Tibial nerve (tissue), 4 donors: ENCODE measurements around the gene FAM228B. TPM values are rescaled to one million over a fixed set of nuclear protein-coding genes. Genes with fewer than 3 reads are reported as not detected.

Experiments used
- DNase-seq, 2 donors: peaks; one replicate each; pipeline ENCODE4 v3.0.0-alpha.2; 2019; ENCODE audit warnings: low spot score in 2 of 2
- H3K27ac ChIP-seq, 4 donors: fragments of 200-600 bp; sonication (generic) in 3 of 4; one replicate each; pipeline ENCODE4 v1.5.1; 2017 to 2019; ENCODE audit warnings: mild to moderate bottlenecking in 1 of 4
- H3K27me3 ChIP-seq, 2 donors: fragments of 200-600 bp; sonication (generic) in 1 of 2; one replicate each; pipeline versions ENCODE4 v1.5.1 to v1.6.0; 2017 to 2019
- H3K36me3 ChIP-seq, 3 donors: fragments of 200-600 bp; sonication (generic); one replicate each; pipeline ENCODE4 v1.5.1; 2018 to 2019
- H3K4me1 ChIP-seq, 4 donors: fragments of 200-600 bp; sonication (generic) in 3 of 4; one replicate each; pipeline ENCODE4 v1.5.1; 2017 to 2019
- H3K4me3 ChIP-seq, 4 donors: fragments of 200-600 bp; sonication (generic) in 3 of 4; one replicate each; pipeline ENCODE4 v1.5.1; 2017 to 2019; ENCODE audit warnings: mild to moderate bottlenecking in 1 of 4, moderate library complexity in 1 of 4
- H3K9me3 ChIP-seq, 4 donors: fragments of 200-600 bp; sonication (generic) in 3 of 4; one replicate each; pipeline ENCODE4 v1.5.1; 2017 to 2019
- EP300 ChIP-seq, 2 donors: sonication (generic); formaldehyde crosslinking; IDR thresholded peaks; one replicate each; pipeline ENCODE4 v1.6.1; 2017; ENCODE audit warnings: antibody characterized with exemption in 2 of 2, mild to moderate bottlenecking in 1 of 2
- POLR2A ChIP-seq, 2 donors: fragments of 450-650 bp; IDR thresholded peaks; one replicate each; pipeline ENCODE4 v1.6.1; 2017; ENCODE audit warnings: antibody characterized with exemption in 2 of 2, mild to moderate bottlenecking in 2 of 2, moderate library complexity in 2 of 2
- WGBS, 2 donors: methylation state at CpG; one replicate each; pipeline ENCODE4 v1.1.5; 2018; 5-methylcytosine and 5-hydroxymethylcytosine counted together
- total RNA-seq, 4 donors: library from RNA; depleted of rRNA; stranded (reverse); fragments of >200 nt; gene quantifications; one replicate each; pipeline ENCODE4 v1.1.0, GENCODE V29; 2016
- TF ChIP-seq, protein P1 (sequence below), 5 experiments: fragments of 200-600 bp in 3 of 5; fragments of 450-650 bp in 2 of 5; sonication (generic) in 3 of 5; IDR thresholded peaks; one replicate each; pipeline ENCODE4 v1.5.1; 2016 to 2019; ENCODE audit warnings: antibody characterized with exemption in 5 of 5, mild to moderate bottlenecking in 3 of 5, moderate library complexity in 2 of 5

FAM228B gene
- total RNA-seq, 4 donors from 2014 or later, result 37.7 to 68.6 (median 46.6) TPM

DNA sequence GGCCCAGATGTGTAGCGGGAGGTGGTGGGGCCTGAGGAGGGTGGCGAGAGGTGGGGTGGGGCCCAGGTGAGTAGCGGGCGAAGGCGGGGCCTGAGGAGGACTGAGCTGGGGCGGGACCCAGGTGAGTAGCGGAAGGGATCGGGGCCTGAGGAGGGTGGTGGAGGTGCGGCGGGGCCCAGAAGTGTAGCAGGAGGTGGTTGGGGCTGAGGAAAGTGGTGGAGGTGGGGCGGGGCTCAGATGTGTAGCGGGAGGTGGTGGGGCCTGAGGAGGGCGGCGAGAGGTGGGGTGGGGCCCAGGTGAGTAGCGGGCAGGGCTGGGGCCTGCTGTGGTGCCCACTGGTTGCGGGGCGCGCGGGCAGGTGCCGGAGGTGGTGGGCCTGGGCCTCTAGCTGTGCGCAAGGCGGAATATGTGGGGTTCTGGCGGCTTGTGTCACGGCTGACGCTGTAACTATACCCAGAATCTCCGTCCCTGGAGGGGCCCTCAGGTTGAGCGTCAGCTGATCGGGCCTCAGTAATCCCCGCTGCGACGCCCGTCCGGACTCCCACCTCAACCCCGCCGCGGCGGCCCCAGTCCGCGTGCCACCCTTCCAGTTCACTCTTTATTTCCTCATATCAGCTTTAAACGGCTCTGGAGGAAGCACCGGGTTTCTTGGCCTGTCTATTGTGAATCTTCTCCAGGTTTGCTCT, 46.3 kb upstream of the FAM228B start:
- TF ChIP-seq EP300 (IDR thresholded peaks at IDR 0.05), result no peak
- TF ChIP-seq, protein P1, sequence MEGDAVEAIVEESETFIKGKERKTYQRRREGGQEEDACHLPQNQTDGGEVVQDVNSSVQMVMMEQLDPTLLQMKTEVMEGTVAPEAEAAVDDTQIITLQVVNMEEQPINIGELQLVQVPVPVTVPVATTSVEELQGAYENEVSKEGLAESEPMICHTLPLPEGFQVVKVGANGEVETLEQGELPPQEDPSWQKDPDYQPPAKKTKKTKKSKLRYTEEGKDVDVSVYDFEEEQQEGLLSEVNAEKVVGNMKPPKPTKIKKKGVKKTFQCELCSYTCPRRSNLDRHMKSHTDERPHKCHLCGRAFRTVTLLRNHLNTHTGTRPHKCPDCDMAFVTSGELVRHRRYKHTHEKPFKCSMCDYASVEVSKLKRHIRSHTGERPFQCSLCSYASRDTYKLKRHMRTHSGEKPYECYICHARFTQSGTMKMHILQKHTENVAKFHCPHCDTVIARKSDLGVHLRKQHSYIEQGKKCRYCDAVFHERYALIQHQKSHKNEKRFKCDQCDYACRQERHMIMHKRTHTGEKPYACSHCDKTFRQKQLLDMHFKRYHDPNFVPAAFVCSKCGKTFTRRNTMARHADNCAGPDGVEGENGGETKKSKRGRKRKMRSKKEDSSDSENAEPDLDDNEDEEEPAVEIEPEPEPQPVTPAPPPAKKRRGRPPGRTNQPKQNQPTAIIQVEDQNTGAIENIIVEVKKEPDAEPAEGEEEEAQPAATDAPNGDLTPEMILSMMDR (IDR thresholded peaks at IDR 0.05), result no peak
- peak in 1 of 2 donors; percentile 15 for TF ChIP-seq POLR2A (IDR thresholded peaks at IDR 0.05)
- Histone ChIP-seq H3K36me3 (peaks cover 0 to 61% (median 0%) of the 10 kb centered on the region in 3 donors), H3K9me3 (no peaks in the 10 kb centered on the region), H3K4me1 (peaks cover 0 to 45% (median 11%) of the 10 kb centered on the region in 4 donors), H3K27me3 (no peaks in the 10 kb centered on the region), H3K27ac (peak overlapping the region; percentile 93 to 97 (median 95)), H3K4me3 (peak overlapping the region; percentile 69 to 84 (median 76))
- 5 to 6% methylated on average over 27 to 41 of the region's 41 CpGs for WGBS, 2 donors
- peak in 1 of 2 donors; percentile 12 for DNase-seq

DNA sequence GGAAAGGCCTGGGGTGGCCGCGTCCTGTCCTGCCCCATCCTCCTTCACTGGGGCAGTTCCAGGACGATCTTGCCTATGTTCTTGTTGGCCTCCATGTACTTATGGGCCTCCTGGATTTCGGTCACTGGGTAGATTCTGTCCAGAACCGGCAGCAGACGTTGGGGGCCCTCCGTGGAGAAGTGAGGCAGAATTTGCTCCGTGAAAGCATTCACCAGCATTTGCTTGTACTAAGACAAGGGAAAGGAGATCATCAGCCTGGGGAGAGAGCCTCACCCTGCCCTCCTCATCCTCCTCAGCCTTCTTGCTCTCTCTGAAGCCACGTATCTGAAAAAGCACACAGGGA, 45.8 kb upstream of the FAM228B start:
- Histone ChIP-seq H3K27ac (peak overlapping the region; percentile 93 to 97 (median 95)), H3K4me3 (peak overlapping the region; percentile 69 to 84 (median 76)), H3K9me3 (no peaks in the 10 kb centered on the region), H3K27me3 (no peaks in the 10 kb centered on the region), H3K4me1 (peaks cover 0 to 44% (median 11%) of the 10 kb centered on the region in 4 donors), H3K36me3 (peaks cover 0 to 61% (median 0%) of the 10 kb centered on the region in 3 donors)
- 9% methylated on average over 9 of the region's 9 CpGs for WGBS, 2 donors
- no peak for TF ChIP-seq POLR2A (IDR thresholded peaks at IDR 0.05)
- DNase-seq, result no peak

DNA sequence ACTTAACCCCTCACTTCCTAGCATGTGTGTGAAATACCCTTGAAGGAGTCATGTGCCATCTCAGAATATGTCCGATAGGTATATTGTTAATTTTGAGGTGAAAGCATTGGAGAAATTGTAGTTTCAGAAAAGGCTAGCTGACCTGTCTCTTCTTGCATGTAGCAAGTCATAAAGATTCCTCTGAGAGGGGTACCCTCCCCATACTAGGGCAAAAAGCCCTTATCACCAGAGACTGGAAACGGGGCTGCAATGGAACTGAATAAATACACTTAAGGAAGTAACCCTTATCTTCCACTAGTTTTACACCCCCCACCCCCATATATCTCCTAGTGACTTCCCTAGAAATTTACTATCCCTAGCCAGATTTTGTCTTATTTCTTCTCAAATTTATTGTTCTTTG, 45.4 kb upstream of the FAM228B start:
- no peaks in the 10 kb centered on the region for H3K9me3 ChIP-seq
- H3K27me3 ChIP-seq, result no peaks in the 10 kb centered on the region
- no peak for TF ChIP-seq EP300 (IDR thresholded peaks at IDR 0.05)
- TF ChIP-seq, protein P1 (IDR thresholded peaks at IDR 0.05), result no peak
- TF ChIP-seq POLR2A (IDR thresholded peaks at IDR 0.05), result no peak
- H3K4me3 ChIP-seq, result peak overlapping the region in 3 of 4 donors; percentile 69 to 84 (median 78)
- H3K27ac ChIP-seq, result peak overlapping the region; percentile 93 to 97 (median 95)
- 50 to 62% methylated on average over 2 of the region's 2 CpGs for WGBS, 2 donors
- DNase-seq, result no peak
- H3K36me3 ChIP-seq, result peaks cover 0 to 61% (median 0%) of the 10 kb centered on the region in 3 donors
- H3K4me1 ChIP-seq, result peaks cover 0 to 44% (median 12%) of the 10 kb centered on the region in 4 donors

DNA sequence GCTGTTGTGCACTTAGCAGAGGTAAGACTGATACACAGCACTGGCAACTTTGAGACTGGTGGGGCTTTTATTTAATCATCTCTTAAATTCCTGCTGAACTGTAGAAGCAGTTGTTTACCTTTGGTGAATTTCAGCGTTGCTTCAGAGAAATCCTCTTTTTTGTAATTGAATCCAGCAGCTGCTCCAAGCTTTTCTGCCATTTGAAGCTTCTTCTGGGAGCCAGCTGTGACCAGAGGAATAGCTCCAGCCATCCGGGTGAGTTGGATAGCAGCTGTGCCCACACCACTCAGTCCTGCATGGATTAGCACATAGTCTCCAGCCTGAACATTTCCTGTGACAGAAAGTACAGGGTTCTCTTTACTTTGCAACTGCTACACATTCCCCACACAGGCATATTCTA, 42.6 kb upstream of the FAM228B start:
- Histone ChIP-seq H3K27me3 (no peaks in the 10 kb centered on the region), H3K36me3 (peaks cover 0 to 47% (median 0%) of the 10 kb centered on the region in 3 donors), H3K4me1 (peaks cover 0 to 36% (median 11%) of the 10 kb centered on the region in 4 donors), H3K9me3 (no peaks in the 10 kb centered on the region), H3K27ac (no peak overlapping the region), H3K4me3 (no peak overlapping the region)
- TF ChIP-seq EP300 (IDR thresholded peaks at IDR 0.05) (no peak), POLR2A (IDR thresholded peaks at IDR 0.05) (no peak)
- TF ChIP-seq, protein P1 (IDR thresholded peaks at IDR 0.05), result no peak
- DNase-seq, result no peak
- WGBS, 2 donors, result 59 to 64% methylated on average over 2 of the region's 2 CpGs

DNA sequence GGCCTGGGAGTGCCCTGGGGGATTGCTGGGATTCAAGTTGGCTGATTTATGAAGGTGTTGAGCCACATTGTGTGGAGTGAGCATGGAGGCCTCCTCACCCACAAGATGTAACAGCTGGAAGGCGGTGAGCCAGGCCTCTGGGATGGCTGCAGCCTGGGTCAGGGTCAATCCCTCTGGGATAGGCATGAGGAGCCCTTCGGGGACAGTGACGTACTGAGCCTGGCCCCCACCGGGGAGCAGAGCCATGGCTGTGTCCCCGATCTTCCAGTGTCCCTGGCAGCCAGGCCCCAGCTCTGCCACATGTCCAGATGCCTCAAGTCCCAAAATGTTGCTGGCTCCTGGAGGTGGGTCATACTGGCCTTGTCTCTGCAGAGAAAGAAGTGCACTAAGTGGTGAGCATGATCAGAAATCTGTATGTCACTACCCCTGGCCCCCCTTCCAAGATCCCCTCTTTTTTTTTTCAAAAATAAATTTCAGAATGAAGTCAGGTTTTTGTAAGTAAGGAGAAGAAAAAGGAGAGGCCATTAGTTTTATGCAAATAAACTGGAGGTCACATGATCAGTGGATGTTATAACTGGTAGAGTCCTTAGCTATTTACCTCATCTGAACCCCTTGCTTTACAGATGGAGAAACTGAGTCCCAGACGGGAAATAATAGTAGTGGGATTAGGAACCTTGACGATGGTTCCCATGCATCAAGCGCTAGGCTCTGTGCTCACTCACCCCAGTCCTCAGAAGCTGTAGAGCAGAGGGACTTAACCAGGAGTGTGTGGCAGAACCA, 40.3 kb upstream of the FAM228B start:
- Histone ChIP-seq H3K9me3 (no peaks in the 10 kb centered on the region), H3K36me3 (peaks cover 0 to 56% (median 0%) of the 10 kb centered on the region in 3 donors), H3K4me1 (peaks cover 0 to 24% (median 8%) of the 10 kb centered on the region in 4 donors), H3K27ac (peak overlapping the region; percentile 90 to 96 (median 92)), H3K4me3 (peak overlapping the region in 2 of 4 donors; percentile 62 to 66), H3K27me3 (no peaks in the 10 kb centered on the region)
- DNase-seq, result no peak
- TF ChIP-seq POLR2A (IDR thresholded peaks at IDR 0.05), result no peak
- TF ChIP-seq, protein P1 (IDR thresholded peaks at IDR 0.05), result no peak
- no peak for TF ChIP-seq EP300 (IDR thresholded peaks at IDR 0.05)
- WGBS, 2 donors, result 77 to 83% methylated on average over 7 to 8 of the region's 8 CpGs
